GM19099 (cell line): Measurements from ENCODE around the gene CCSER1.

ENCODE experiments used
- POLR2A ChIP-seq: IDR thresholded peaks from 3 replicates; pipeline ENCODE4 v1.6.1; 2011; ENCODE audit warnings: low read depth; ENCODE audit not compliant: insufficient read length; ENCODE audit errors: extremely low read depth

CCSER1 gene

GRCh38 chr4:90979556-90979955, 852.4 kb downstream of the CCSER1 start:
- TF ChIP-seq POLR2A = no peak

GRCh38 chr4:90982813-90983212, 855.6 kb downstream of the CCSER1 start:
- no peak for TF ChIP-seq POLR2A

- no peak for TF ChIP-seq POLR2A
Measured at GRCh38 chr4:90990284-90990683, 863.1 kb downstream of the CCSER1 start.

GRCh38 chr4:90992213-90992612, 865.0 kb downstream of the CCSER1 start:
- no peak for TF ChIP-seq POLR2A

- no peak for TF ChIP-seq POLR2A
Measured at GRCh38 chr4:90994851-90995574, 867.8 kb downstream of the CCSER1 start.

- no peak for TF ChIP-seq POLR2A
Measured at GRCh38 chr4:90995996-90996395, 868.8 kb downstream of the CCSER1 start.

- no peak for TF ChIP-seq POLR2A
Measured at GRCh38 chr4:90996813-90997212, 869.6 kb downstream of the CCSER1 start.

GRCh38 chr4:91015861-91016260, 888.7 kb downstream of the CCSER1 start:
- no peak for TF ChIP-seq POLR2A

- no peak for TF ChIP-seq POLR2A
Measured at GRCh38 chr4:91019513-91019912, 892.3 kb downstream of the CCSER1 start.

GRCh38 chr4:91025241-91026148, 898.3 kb downstream of the CCSER1 start:
- TF ChIP-seq POLR2A = no peak

- TF ChIP-seq POLR2A = no peak
Measured at GRCh38 chr4:91028228-91028627, 901.0 kb downstream of the CCSER1 start.

GRCh38 chr4:91031761-91032160, 904.6 kb downstream of the CCSER1 start:
- TF ChIP-seq POLR2A = no peak

- no peak for TF ChIP-seq POLR2A
Measured at GRCh38 chr4:91032725-91033445, 905.7 kb downstream of the CCSER1 start.

- TF ChIP-seq POLR2A = no peak
Measured at GRCh38 chr4:91035276-91035675, 908.1 kb downstream of the CCSER1 start.

GRCh38 chr4:91037951-91038350, 910.8 kb downstream of the CCSER1 start:
- no peak for TF ChIP-seq POLR2A
